ENCODE measurements around the gene NOTO.

Gene NOTO

DNA sequence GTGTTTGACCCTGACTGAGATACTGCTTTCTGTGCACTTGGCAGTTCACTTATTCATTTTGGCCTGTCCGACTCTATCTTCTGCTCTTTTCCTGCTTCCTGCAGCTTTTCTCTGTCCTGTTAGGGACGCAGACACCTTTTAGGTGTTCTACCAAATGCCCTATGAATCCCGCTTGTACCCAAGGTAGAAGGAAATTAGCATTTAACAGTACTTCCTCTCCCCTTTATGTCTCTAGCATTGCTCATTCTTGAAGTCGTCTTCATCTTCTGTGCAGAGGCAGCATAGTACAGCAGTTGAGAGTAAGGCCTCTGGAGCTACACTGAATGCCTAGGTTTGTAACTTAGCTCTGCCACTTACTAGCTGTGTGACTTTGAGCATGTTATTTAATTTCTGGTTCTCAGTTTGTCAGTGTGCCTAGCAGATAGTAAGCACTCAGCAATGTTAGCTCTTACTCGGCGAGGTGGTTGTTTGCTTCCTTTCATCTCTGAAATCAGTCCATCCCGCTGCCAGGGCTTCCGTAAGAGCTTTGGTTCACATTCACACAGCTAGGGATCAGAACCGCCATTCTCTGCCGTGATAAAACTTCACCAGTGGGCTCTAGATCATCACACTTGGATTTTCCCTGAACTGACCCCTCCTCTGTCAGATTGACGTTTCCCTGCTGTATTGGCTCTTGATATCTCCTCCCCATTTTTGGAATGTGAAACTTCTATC is 33.1 kb downstream of the NOTO start:
- TF ChIP-seq, protein P1, sequence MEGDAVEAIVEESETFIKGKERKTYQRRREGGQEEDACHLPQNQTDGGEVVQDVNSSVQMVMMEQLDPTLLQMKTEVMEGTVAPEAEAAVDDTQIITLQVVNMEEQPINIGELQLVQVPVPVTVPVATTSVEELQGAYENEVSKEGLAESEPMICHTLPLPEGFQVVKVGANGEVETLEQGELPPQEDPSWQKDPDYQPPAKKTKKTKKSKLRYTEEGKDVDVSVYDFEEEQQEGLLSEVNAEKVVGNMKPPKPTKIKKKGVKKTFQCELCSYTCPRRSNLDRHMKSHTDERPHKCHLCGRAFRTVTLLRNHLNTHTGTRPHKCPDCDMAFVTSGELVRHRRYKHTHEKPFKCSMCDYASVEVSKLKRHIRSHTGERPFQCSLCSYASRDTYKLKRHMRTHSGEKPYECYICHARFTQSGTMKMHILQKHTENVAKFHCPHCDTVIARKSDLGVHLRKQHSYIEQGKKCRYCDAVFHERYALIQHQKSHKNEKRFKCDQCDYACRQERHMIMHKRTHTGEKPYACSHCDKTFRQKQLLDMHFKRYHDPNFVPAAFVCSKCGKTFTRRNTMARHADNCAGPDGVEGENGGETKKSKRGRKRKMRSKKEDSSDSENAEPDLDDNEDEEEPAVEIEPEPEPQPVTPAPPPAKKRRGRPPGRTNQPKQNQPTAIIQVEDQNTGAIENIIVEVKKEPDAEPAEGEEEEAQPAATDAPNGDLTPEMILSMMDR (IDR thresholded peaks at IDR 0.05) = no peak

DNA sequence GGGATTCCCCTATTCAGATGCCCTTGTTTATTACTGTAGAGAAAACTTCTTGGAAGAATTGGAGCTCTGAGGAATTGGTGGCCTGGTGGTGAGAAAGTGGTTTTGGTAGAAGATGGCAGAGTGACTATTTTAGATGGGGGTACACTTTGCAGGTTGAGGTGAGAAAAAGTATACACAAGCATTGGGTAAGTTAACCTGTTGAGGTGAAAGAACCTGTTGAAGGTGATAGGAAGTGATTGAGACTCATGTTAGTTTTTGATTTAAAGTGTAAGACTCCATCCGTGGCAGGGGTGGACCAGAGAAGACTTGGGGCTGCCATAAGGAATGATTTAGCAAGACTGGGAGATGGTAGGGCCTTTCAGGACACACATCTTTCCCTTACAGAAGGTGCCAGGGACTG is 34.8 kb downstream of the NOTO start:
- TF ChIP-seq, protein P1 (IDR thresholded peaks at IDR 0.05) = no peak

DNA sequence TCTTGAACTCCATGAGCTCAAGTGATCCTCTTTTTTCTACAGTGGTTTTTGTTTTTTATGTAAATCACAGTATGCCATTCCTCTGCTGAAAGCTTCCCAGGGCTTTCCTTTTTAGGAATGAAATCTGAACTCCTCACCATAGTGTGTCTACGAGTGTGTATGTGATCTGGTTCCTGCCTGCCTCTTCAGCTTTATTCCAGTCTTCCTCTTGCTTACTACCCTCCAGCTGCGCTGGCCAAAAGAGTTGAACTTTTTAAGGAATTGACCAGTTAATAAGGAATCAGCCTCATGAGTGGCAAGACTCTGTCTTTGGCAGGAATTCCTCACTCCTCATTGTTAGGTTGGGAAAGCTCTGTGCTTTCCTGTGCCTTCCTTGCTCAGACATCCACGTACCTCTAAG is 35.8 kb downstream of the NOTO start:
- TF ChIP-seq, protein P1 (IDR thresholded peaks at IDR 0.05) = no peak

DNA sequence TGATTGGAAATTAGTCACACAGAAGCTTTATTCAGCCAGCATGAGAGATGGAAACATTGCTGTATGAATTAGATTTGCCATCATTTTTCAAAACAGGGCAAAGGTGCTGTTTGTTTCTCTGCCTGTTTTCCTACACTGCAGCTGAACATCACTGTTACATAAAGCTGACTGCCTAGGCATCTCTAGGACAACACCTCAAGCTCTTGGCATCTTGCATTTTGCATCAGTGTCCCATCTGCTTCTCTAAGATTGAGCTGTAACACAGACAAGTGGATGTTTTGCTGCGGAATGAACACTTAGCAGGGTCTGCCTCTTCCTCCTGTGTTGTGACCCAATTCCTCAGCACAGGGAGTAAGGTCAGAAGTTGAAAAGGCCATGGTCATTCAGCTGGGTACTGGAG is 36.6 kb downstream of the NOTO start:
- TF ChIP-seq, protein P1 (IDR thresholded peaks at IDR 0.05) = no peak

DNA sequence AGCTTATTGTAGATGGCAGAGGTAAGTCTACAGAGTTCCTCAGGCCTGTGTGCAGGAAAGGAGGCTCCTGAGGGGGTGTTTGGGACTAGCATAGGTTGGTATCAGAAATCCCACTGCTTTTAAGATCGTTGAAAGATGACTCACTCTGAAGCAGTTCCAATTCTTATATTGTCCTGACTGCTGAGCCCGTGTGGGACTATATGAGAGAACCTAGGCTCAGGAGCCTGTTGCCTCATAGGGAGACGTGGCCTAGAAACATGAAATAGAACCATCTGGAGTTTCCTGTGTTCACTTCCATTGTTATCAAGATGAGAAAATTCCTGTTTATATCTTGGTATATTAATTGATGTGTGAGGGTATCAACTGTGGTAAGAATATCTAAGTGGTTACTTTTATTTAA is 37.4 kb downstream of the NOTO start:
- TF ChIP-seq, protein P1 (IDR thresholded peaks at IDR 0.05) = no peak

DNA sequence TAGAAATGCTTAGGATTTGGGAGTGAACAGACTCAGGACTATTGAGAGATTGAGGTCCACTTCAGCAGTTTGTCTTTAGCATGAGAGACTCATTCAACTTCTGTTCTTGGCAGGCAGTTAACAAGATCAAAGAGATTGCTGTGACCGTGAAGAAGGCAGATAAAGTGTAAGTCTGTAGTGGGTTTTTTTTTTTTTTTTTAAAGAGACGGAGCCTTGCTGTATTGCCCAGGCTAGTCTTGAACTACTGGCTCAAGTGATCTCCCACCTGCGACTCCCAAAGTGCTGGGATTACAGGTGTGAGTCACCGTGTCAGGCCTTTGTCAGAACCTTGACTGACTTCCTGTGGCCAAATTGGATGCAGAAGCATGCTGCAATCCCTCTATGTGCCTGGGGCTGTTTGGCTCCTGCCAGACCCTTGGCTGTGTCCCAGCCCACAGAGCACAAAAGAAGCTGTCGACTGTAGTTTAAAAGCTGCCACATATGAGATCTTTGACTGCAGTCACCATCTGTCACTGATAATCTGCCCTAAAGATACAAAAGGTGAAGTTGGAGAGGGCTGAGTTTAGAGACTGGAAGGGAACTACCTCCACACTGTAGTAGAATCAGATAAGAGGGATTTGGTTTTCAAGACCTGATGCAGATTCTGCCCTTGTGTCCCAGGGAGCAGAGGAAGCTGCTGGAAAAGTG is 41.7 kb downstream of the NOTO start:
- TF ChIP-seq, protein P1 (IDR thresholded peaks at IDR 0.05) = no peak

DNA sequence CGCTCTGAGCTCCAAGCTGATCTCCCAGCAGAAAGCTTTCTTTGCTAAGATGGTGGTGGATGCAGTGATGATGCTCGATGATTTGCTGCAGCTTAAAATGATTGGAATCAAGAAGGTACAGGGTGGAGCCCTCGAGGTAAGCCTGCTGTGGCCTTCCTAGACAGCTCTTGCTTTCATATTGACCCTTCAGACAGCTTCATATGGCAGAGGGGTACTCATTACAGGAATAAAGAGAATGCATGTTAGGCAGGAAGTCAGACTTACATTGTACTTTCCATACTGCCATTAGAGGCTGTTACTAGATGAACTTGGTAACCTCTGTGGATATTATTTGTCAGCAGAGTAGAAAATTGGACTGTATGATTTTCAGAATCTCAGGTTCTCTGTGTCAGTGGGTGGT is 42.2 kb downstream of the NOTO start:
- TF ChIP-seq, protein P1 (IDR thresholded peaks at IDR 0.05) = no peak

Measured in LNCAP (cell line).